Right atrium auricular region (tissue), 2 donors: ENCODE measurements around the gene ROPN1L. TPM values are rescaled to one million over a fixed set of nuclear protein-coding genes. Genes with fewer than 3 reads are reported as not detected.

Experiments
- DNase-seq: peaks from one replicate; pipeline ENCODE4 v3.0.0-alpha.2; 2019; ENCODE audit warnings: low spot score
- H3K27ac ChIP-seq, 2 donors: fragments of 200-600 bp; sonication (generic); 1 replicate in 1 of 2; 2 replicates in 1 of 2; pipeline ENCODE4 v1.5.1; 2016 to 2019
- H3K27me3 ChIP-seq, 2 donors: fragments of 200-600 bp; sonication (generic); one replicate each; pipeline versions ENCODE4 v1.5.1 to v1.6.0; 2017 to 2019
- H3K36me3 ChIP-seq: fragments of 200-600 bp; sonication (generic); one replicate; pipeline ENCODE4 v1.5.1; 2016
- H3K4me1 ChIP-seq, 2 donors: fragments of 200-600 bp; sonication (generic); one replicate each; pipeline versions ENCODE4 v1.5.1 to v1.6.0; 2017 to 2019
- H3K4me3 ChIP-seq, 2 donors: fragments of 200-600 bp; sonication (generic); 1 replicate in 1 of 2; 2 replicates in 1 of 2; pipeline ENCODE4 v1.5.1; 2017 to 2019; ENCODE audit warnings: mild to moderate bottlenecking in 1 of 2, moderate library complexity in 1 of 2
- H3K9me3 ChIP-seq, 2 donors: fragments of 200-600 bp; sonication (generic); one replicate each; pipeline ENCODE4 v1.5.1; 2019
- CTCF ChIP-seq, 2 donors: fragments of 200-600 bp; sonication (generic); IDR thresholded peaks; one replicate each; pipeline ENCODE4 v1.5.1; 2019; ENCODE audit warnings: antibody characterized with exemption in 2 of 2
- total RNA-seq, 2 donors: library from RNA; depleted of rRNA; stranded (reverse); fragments of >200 nt; gene quantifications; one replicate each; pipeline ENCODE4 v1.1.0, GENCODE V29; 2016

ROPN1L gene
- total RNA-seq, 2 donors from 2014 or later, result 2.2 TPM; not detected in 1

- Histone ChIP-seq H3K9me3 (peaks cover 0 to 13% of the 10 kb centered on the region in 2 donors), H3K4me1 (no peaks in the 10 kb centered on the region), H3K4me3 (no peak overlapping the region), H3K36me3 (no peaks in the 10 kb centered on the region), H3K27me3 (no peaks in the 10 kb centered on the region), H3K27ac (no peak overlapping the region)
- DNase-seq, result no peak
- TF ChIP-seq CTCF (IDR thresholded peaks at IDR 0.05), result no peak
Observed at GRCh38 chr5:10497554-10497953, 55.9 kb downstream of the ROPN1L start.

- Histone ChIP-seq H3K9me3 (peaks cover 0 to 13% of the 10 kb centered on the region in 2 donors), H3K4me3 (no peak overlapping the region), H3K4me1 (peaks cover 0 to 5% of the 10 kb centered on the region in 2 donors), H3K36me3 (no peaks in the 10 kb centered on the region), H3K27me3 (no peaks in the 10 kb centered on the region), H3K27ac (no peak overlapping the region)
- DNase-seq, result no peak
- TF ChIP-seq CTCF (IDR thresholded peaks at IDR 0.05), result no peak
Observed at GRCh38 chr5:10498350-10498749, 56.7 kb downstream of the ROPN1L start.

- no peak overlapping the region for H3K27ac ChIP-seq
- no peaks in the 10 kb centered on the region for H3K27me3 ChIP-seq
- H3K4me3 ChIP-seq, result no peak overlapping the region
- H3K9me3 ChIP-seq, result peaks cover 0 to 12% of the 10 kb centered on the region in 2 donors
- TF ChIP-seq CTCF (IDR thresholded peaks at IDR 0.05), result no peak
- peaks cover 0 to 10% of the 10 kb centered on the region in 2 donors for H3K4me1 ChIP-seq
- no peak for DNase-seq
- H3K36me3 ChIP-seq, result no peaks in the 10 kb centered on the region
Observed at GRCh38 chr5:10499066-10499465, 57.4 kb downstream of the ROPN1L start.

GRCh38 chr5:10499776-10500175 is 58.1 kb downstream of the ROPN1L start:
- Histone ChIP-seq H3K27ac (no peak overlapping the region), H3K4me1 (peaks cover 0 to 10% of the 10 kb centered on the region in 2 donors), H3K4me3 (no peak overlapping the region), H3K36me3 (no peaks in the 10 kb centered on the region), H3K27me3 (no peaks in the 10 kb centered on the region), H3K9me3 (peaks cover 0 to 5% of the 10 kb centered on the region in 2 donors)
- no peak for TF ChIP-seq CTCF (IDR thresholded peaks at IDR 0.05)
- DNase-seq, result no peak

GRCh38 chr5:10500669-10501068 is 59.0 kb downstream of the ROPN1L start:
- peaks cover 0 to 10% of the 10 kb centered on the region in 2 donors for H3K4me1 ChIP-seq
- no peaks in the 10 kb centered on the region for H3K27me3 ChIP-seq
- H3K36me3 ChIP-seq, result no peaks in the 10 kb centered on the region
- no peak overlapping the region for H3K4me3 ChIP-seq
- H3K27ac ChIP-seq, result no peak overlapping the region
- no peak for DNase-seq
- H3K9me3 ChIP-seq, result no peaks in the 10 kb centered on the region
- TF ChIP-seq CTCF (IDR thresholded peaks at IDR 0.05), result no peak

- Histone ChIP-seq H3K4me1 (peaks cover 0 to 10% of the 10 kb centered on the region in 2 donors), H3K9me3 (no peaks in the 10 kb centered on the region), H3K36me3 (no peaks in the 10 kb centered on the region), H3K27ac (no peak overlapping the region), H3K27me3 (no peaks in the 10 kb centered on the region), H3K4me3 (no peak overlapping the region)
- TF ChIP-seq CTCF (IDR thresholded peaks at IDR 0.05), result no peak
- no peak for DNase-seq
Observed at GRCh38 chr5:10501554-10502075, 59.9 kb downstream of the ROPN1L start.
